ENCODE results near the gene ALKAL2.
"Not testable (repeated sequence)": the region's sequence is repeated elsewhere in the genome, so short reads cannot be mapped to it uniquely, and the experiment has no call there.

Gene ALKAL2, protein sequence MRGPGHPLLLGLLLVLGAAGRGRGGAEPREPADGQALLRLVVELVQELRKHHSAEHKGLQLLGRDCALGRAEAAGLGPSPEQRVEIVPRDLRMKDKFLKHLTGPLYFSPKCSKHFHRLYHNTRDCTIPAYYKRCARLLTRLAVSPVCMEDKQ

DNA sequence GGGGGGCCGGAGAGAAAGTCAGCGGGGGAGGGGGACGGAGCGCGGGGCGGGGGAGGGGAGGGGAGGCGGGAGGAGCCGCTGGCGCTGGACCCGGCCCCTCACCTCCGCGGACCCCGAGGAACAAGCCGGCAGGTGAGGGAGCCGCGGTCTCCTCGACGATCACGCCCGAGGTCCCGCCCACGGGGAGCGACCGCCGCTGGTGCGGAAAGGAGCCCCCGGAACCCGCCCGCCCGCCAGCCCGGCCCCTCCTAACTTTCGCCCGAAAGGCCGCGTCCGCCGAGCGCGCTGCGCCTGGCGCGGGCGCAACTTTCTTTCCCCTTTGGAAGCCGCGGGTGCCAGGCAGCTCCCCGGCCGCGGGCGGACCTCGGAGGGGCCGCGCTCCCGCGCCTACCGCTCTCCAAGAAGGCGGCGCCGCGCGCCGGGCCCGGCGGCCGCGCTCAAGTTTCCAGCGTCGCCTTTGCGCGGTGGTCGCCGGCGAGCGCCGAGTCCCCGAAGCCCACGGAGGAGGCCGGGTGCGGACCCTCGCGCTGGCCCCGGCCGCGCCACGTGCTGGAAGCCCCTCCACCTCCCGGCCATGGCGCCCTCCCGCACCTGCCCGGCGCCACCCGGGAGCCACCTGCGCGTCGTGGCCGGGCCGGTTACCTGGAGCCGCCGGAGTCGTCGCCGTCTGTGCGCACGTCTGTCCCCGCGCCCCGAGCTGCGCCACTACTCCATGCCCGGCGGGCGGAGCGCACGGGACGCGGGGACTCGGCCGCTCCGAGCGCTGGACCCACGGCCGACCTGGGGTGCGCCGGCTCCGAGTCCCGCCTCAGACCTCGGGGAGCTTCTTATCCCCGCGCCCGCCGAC, at the start of gene ALKAL2:
Gene ALKAL2, minus strand, starts transcription at position 181 of the 847 bp plus-strand sequence. CDS start 256 bp downstream, outside the sequence.
- no peak for DNase-seq

DNA sequence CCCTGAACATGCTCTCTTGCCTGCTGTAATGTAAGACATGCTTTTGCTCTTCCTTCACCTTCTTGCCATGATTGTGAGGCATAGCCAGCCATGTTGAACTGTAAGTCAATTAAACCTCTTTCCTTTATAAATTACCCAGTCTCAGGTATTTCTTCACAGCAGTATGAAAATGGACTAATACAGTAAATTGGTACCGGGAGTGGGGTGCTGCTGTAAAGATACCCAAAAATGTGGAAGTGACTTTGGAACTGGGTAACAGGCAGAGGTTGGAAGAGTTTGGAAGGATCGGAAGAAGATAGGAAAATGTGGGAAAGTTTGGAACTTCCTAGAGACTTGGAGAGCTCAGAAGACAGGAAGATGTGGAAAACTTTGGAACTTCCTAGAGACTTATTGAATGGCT, 49.1 kb upstream of the ALKAL2 start:
- not testable (repeated sequence) for DNase-seq

- no peak for DNase-seq
Measured at GRCh38 chr2:336360-336759, 48.5 kb upstream of the ALKAL2 start.

- no peak for DNase-seq
Measured at GRCh38 chr2:332592-332991, 44.7 kb upstream of the ALKAL2 start.

DNA sequence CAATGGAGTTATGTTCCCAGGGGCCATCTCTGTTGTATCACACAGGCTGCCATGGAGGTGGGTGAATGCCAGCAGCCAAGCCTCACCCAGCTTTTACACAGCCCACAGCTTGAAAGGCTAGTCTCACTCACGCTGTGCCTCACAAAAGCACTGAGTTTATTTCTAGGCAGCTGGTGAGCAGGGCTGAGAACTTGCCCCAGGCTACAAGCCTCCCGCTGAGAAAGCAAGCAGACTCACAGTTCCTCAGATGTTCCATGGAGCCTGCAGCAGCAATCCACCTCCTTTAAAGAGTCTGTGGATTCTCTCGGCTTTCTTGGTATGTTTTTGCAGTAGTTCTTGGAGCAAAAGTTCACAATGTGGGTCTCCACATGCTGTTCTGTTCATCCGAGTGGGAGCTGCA, 40.9 kb upstream of the ALKAL2 start:
- no peak for DNase-seq

DNA sequence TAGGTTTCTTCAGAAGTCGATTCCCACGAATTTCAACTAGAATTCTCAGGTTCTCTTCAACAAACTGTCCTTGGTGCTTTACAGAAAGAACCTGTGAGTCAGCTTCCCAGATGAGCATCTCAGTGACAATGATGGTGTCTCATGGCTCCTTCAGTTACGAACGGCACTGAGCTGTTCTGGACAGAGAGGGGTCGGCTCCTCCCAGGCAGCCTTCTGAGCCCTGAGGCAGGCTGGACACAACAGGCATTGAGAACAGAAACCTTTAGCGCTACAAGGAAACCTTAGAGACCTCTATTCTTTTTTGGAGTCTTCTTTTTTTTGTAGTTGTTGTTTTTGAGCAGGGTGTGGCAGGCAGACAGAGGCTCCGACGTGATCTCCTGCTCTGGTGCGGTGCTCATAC, 35.1 kb upstream of the ALKAL2 start:
- no peak for DNase-seq

DNA sequence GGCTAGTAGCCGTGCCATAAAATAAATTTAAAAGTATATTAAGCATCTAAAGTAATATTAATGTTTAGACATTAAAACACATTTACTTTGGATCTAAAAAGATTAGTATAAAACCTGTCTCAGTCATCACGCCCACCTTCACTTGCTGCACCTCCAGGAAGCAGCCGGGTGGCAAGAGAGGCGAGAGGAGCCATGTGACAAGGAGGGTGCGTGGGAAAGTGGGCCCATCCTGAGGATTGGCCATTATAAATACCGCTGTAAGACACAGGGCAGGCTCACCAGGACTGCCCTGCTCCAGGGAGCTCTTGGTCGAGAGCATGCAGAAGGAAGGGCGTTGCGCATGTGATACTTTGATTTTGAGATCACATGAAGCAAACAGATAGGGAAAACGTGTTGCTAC, 34.4 kb upstream of the ALKAL2 start:
- DNase-seq = no peak

GRCh38 chr2:320561-320960, 32.7 kb upstream of the ALKAL2 start:
- DNase-seq = no peak

DNA sequence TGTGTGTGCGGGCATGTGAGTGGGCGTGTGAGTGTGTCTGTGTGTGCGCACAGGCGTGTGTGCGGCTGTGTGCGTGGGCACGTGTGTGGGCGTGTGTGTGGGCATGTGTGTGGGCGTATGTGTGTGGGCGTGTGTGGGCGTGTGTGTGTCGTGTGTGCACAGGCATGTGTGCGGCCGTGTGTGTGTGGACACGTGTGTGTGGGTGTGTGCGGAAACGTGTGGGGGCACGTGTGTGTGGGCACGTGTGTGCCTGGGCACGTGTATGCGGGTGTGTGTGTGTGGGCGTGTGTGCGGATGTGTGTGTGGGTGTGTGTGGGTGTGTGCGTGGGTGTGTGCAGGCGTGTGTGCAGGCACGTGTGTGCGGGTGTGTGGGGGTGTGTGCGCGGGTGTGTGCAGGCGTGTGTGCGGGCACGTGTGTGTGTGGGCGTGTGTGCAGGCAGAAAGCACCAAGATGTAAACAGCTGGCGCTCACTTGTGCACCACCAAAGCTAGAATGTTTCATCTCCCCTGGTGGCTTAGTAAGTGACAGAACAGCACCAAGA, 31.2 kb upstream of the ALKAL2 start:
- DNase-seq = no peak

DNA sequence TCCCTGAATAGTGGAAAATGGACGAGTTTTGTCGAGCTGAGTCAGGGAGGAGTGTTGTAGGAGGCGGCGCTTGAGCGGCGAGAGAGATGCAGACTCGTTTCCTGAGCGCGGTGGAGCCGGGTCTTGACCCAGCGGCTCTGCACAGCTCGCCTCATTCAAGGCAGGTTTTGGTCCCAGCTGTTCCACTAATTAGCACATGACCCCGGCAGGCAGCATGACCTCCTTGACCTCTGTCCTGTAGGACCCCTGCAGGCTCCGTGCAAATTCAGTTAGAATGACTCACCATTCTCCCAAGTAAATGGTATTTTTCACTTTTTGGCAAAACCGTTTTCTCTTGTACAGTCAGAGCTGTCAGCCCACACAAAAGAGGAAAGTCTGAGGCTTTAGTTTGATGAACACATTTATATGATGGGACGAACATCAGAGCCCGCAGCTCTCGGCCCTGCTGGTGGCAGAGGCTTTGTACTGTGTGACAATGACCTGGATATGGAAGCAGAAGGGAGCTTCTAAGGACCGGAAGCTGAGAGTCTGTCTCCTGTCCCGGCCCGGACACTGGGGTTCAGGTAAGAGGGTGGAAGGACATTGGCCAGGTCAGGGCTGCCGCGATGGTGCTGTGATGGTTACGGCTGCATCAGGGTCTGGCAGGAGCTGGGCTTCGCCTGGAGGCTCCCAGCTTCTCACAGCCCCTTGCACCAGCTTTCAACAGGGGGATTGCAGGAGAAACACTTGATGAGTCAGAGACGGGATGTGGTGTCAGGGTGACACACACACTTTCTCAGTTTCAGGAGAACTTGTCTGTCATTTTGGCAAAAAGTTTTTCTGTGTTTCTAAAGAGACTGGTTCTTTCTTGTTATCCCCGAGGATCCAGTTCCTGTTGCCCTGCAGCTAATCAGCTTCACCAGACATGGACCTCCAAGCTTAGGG, 29.9 kb upstream of the ALKAL2 start:
- no peak for DNase-seq

DNA sequence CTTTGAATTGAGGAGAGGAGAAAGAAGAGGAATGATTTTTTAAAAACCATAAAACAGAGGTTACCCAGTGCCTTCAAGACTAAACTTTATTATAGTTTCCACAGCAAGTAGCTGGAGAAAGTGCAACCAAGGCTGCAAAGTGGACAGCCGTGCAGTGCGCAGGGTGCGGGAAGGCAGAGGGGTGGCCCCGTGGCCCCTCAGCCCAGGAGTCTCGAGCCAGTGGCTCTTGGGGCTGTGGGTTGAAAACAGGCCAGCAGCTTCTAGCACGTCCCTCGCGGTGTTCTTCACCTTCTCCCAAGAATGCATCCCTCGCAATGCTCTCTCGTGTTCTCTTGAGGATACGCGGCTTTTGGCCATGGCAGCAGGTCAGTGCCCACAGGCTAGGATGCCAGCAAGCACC, 28.5 kb upstream of the ALKAL2 start:
- no peak for DNase-seq

DNA sequence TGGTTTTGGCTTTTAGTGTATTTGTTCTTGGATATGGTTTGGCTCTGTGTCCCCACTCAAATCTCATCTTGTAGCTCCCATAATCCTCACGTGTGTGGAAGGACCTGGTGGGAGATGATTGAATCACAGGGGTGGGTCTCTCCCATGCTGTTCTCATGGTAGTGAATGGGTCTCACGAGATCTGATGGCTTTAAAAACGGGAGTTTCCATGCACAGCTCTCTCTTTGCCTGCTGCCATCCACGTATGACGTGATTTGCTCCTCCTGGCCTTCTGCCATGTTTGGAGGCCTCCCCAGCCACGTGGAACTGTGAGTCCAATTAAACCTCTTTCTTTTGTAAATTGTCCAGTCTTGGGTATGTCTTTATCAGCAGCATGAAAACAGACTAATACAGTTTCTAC, 28.0 kb upstream of the ALKAL2 start:
- not testable (repeated sequence) for DNase-seq

DNA sequence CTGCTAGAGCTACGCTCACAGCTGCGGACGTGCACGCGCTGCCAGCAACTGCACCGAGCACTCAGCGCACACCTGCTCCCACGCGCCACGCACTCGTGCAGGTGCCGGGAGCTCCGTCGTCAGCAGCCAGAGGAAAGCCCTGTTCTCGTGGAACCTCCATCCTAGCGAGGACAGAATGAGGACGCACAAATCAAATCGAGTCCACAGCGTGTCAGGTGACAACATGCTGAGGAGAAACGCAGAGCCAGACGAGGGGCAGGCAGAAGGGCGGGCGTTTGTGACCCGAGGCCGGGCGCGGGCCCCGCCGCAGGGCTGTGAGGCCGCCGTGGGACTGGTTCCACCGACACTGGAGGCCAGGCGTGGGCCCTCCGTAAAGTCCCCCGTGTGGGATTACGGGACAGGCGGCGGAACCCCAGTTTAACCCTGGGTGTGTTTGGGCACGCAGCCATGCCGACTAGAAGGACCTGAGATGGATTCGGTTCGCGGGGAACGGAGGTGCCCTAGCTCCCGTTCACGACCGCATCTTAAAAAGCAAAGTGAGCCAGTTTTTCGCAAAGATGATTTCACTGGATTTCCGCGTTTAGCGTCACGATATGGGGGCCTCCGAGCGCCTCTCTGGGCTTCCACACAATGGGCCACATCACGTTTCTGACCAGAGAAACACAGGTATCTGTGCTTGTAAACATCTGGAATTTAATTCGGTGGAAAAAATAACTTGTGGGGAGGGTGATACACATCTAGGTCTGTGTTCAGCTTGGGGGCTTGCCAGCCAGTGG, 26.9 kb upstream of the ALKAL2 start:
- DNase-seq = no peak

DNA sequence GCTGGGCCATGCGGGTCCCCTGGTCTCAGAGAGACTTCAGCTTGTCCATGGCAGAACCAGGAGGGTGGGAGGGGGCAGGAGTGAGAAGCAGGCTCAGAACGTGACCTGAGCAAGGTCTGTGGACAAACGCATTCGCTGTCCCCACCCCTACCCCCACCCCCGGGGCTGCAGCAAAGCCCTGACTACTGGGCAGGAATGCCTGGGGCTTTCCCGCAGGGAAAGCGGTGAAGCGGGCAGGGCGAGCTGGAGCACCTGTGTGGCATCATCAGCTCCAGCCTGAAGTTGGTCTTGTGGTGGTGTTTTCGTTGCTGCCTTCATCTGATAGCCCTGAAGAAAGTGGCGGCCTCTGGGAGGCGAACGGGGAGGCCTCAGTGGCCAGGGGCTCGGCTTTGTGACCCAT, 26.1 kb upstream of the ALKAL2 start:
- DNase-seq = no peak

GRCh38 chr2:310994-311393, 23.1 kb upstream of the ALKAL2 start:
- no peak for DNase-seq

- DNase-seq = no peak
Measured at GRCh38 chr2:309954-310510, 22.1 kb upstream of the ALKAL2 start.

DNA sequence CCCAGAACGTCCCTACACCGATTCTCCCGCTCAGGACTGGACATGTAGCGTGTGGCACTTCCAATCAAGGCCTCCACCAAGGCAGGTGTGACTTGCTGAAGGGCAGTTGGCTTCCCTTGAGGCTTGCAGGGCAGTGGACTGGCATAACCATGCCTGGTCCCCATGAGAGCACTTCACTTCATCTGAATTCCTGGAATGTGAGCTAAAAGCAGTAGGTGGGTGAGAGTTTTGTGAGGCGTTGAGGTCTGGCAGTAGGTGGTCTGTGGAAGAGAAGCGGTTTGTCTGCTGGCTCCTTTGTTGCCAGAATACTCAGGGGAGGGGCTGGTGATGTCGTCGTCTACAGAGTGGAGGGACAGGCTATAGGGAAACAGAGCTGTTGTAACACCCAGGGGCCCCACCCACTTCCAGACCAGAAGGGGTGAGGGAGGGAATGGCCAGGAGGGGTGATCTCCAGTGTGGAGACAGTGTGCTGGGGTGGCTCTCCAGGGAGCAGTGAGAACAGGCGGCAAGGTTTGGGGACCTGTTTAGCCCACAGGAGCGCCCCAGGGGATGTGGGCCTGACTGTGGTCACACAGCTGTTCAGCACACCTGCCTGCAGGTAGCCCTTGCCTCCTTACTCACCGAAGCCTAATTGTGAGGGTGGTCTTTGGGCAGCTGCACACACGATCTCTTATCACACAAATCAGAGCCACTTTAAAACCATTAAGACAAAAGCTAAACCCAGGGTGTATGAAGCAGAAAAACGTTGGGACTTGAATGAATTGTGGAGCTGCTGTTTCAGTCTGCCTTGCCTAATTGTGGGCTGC, 21.5 kb upstream of the ALKAL2 start:
- no peak for DNase-seq

GRCh38 chr2:305366-305765, 17.5 kb upstream of the ALKAL2 start:
- no peak for DNase-seq

DNA sequence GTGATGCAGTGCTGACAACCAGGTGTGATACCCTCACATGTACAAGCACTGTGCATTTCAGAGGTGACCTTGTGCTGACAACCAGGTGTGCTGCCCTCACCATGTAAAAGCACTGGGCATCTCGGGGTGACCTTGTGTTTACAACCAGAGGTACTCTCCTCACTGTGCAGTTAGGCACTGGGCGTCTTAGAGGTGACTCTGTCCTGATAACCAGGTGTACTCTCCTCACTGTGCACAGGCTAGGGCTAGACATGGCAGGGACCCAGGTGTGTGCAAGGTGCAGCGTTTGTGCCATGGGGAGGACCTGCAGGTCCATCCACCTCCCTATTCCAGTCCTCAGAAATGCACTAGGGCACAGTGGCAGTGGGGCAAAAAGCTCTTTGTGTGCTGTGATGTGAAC, 8.5 kb upstream of the ALKAL2 start:
- no peak for DNase-seq

DNA sequence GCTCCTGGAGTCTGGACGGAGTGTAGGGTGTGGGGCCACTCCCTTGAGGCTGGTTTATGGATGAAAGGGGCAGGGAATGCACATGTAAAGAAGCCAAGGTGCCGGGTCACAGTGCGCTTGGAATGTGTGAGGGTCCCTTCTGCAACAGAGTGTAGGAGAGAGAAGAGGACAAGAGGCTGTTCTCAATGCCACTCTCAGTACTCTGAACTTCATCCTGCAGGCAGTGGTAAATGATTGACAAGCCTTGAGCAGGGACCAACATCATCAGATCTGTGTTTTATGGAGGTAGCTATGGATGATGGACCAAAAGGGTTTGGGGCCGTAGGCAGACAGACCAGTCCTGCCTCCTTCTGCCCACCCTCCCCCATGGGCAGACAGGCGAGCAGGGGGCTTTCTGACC, 7.2 kb upstream of the ALKAL2 start:
- DNase-seq = no peak

DNA sequence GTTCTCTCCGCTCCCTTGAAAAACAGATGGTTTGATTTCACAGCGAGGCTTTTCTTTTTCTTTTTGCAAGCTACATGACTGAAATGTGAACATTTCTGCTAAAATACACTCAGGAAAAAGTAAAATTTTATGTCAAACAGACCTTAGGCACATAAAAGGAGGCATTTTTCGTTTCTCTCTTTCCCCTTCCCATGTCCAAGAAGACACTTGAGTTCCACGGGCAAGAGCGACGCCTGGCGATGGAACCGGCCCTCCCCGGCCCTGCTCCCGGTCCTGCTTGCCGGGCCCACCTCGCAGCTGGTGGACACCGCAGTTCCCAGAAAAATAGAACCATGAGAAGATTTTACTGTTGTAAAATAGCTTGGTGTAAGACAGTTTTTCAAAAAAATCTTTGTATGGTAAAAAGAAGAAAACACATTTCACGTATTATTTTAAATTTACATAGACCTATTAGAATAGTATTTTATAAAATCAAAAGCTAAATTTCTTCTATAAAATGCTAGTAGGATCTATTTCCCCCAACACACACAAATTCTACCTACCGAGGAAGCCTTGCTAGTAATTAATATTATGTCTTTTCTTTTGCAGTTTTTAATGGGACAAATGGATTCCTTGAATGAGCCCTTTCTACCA, 2.3 kb upstream of the ALKAL2 start:
- DNase-seq = peak; percentile 69

All from hematopoietic multipotent progenitor cell treated with erythropoietin and hydrocortisone succinate and interleukin-3 and kit ligand, for 8 days (in vitro differentiated cells).